Neural progenitor cell (in vitro differentiated cells): ENCODE data around the gene MRPS33. TPM values are rescaled to one million over a fixed set of nuclear protein-coding genes. Genes with fewer than 3 reads are reported as not detected.

Experiments used
- DNase-seq: peaks from one replicate; pipeline ENCODE4 v3.0.0-alpha.2; 2016; ENCODE audit warnings: low spot score
- H2AFZ ChIP-seq: fragments of 200-600 bp; sonication (generic); replicated peaks from 2 replicates; pipeline ENCODE4 v1.6.1; 2016; ENCODE audit warnings: antibody characterized with exemption
- H3F3A ChIP-seq: fragments of 200-600 bp; sonication (generic); 2 replicates; pipeline ENCODE4 v1.6.1; 2016; ENCODE audit warnings: antibody characterized with exemption, low read depth
- H3K27ac ChIP-seq: fragments of 200-600 bp; sonication (generic); 2 replicates; pipeline ENCODE4 v1.5.1; 2016; ENCODE audit warnings: mild to moderate bottlenecking
- H3K27me3 ChIP-seq: fragments of 200-600 bp; sonication (generic); 2 replicates; pipeline ENCODE4 v1.6.1; 2016; ENCODE audit warnings: mild to moderate bottlenecking, moderate library complexity
- H3K36me3 ChIP-seq: fragments of 200-600 bp; sonication (generic); 2 replicates; pipeline ENCODE4 v1.5.1; 2016
- H3K4me1 ChIP-seq: fragments of 200-600 bp; sonication (generic); 2 replicates; pipeline ENCODE4 v1.6.1; 2016; ENCODE audit warnings: mixed run types
- H3K4me2 ChIP-seq: fragments of 200-600 bp; sonication (generic); 2 replicates; pipeline ENCODE4 v1.6.1; 2016
- H3K4me3 ChIP-seq: fragments of 200-600 bp; sonication (generic); 2 replicates; pipeline ENCODE4 v1.5.1; 2016
- H3K79me2 ChIP-seq: fragments of 200-600 bp; sonication (generic); 2 replicates; pipeline ENCODE4 v1.6.1; 2016; ENCODE audit warnings: low read depth
- H3K9ac ChIP-seq: fragments of 200-600 bp; sonication (generic); 2 replicates; pipeline ENCODE4 v1.6.1; 2016
- H3K9me3 ChIP-seq: fragments of 200-600 bp; sonication (generic); 2 replicates; pipeline ENCODE4 v1.5.1; 2016; ENCODE audit warnings: low read depth
- H4K20me1 ChIP-seq: fragments of 200-600 bp; sonication (generic); 2 replicates; pipeline ENCODE4 v1.6.1; 2016; ENCODE audit warnings: low read depth
- H3K27ac Mint-ChIP-seq: 3 replicates; pipeline ENCODE4 v1.8.0; 2021; ENCODE audit warnings: mixed read lengths
- H3K27me3 Mint-ChIP-seq: 2 replicates; pipeline ENCODE4 v1.8.0; 2022; ENCODE audit warnings: low read depth, mild to moderate bottlenecking, inconsistent platforms, moderate library complexity, mixed read lengths; ENCODE audit not compliant: insufficient read depth
- H3K36me3 Mint-ChIP-seq: 3 replicates; pipeline ENCODE4 v1.8.0; 2021; ENCODE audit warnings: mixed read lengths
- H3K4me1 Mint-ChIP-seq: 3 replicates; pipeline ENCODE4 v1.8.0; 2021; ENCODE audit warnings: mixed read lengths
- H3K4me3 Mint-ChIP-seq: 3 replicates; pipeline ENCODE4 v1.8.0; 2021; ENCODE audit warnings: mild to moderate bottlenecking, moderate library complexity, mixed read lengths
- H3K9me3 Mint-ChIP-seq: 3 replicates; pipeline ENCODE4 v1.8.0; 2020; ENCODE audit warnings: mixed read lengths
- EZH2 ChIP-seq: fragments of 200-600 bp; sonication (generic); IDR thresholded peaks from 2 replicates; pipeline ENCODE4 v1.6.1; 2017; ENCODE audit warnings: antibody characterized with exemption, mild to moderate bottlenecking, moderate library complexity
- EZH2phosphoT487 ChIP-seq: fragments of 200-600 bp; sonication (generic); IDR thresholded peaks from 2 replicates; pipeline ENCODE4 v1.6.1; 2017; ENCODE audit warnings: antibody characterized with exemption
- total RNA-seq: library from RNA; depleted of rRNA; stranded (reverse); fragments of >200 nt; gene quantifications from 2 replicates; pipeline ENCODE4 v1.2.3, GENCODE V29; 2015; ENCODE audit warnings: low replicate concordance
- TF ChIP-seq, protein P1 (sequence below): fragments of 200-600 bp; sonication (generic); IDR thresholded peaks from 2 replicates; pipeline ENCODE4 v1.5.1; 2017; ENCODE audit warnings: antibody characterized with exemption, mild to moderate bottlenecking

The MRPS33 gene
- total RNA-seq, 1 donor from 2014 or later, result 25.0 TPM

DNA sequence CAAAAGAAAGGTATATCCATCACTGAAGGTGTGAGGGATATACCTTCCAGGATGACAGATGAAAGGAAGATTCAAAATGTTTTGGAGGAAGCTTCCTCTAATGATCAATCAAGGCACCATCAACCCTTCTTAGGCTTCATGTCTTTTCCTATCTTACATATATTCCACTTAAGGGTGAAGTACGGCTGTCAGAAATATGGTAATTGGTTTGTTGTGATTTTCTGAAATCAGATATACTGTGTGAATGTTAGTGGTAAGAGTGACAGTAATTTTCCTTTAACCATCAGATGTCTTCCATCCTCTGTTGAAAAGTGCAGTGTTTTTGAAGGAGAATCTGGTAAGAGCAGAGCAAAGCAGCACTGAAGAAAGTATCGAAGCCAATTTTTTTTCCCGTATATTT lies 2.8 kb upstream of the MRPS33 start:
- peaks cover 16% of the 10 kb centered on the region for H3K27me3 ChIP-seq
- no peaks in the 10 kb centered on the region for H3K36me3 ChIP-seq
- H3K4me3 ChIP-seq, result no peak overlapping the region
- Mint-ChIP-seq H3K4me1 (peaks cover 14% of the 10 kb centered on the region), H3K4me3 (no peak overlapping the region), H3K27me3 (peaks cover 2% of the 10 kb centered on the region), H3K27ac (no peak overlapping the region), H3K36me3 (no peaks in the 10 kb centered on the region), H3K9me3 (no peaks in the 10 kb centered on the region)
- TF ChIP-seq EZH2phosphoT487 (no peak), EZH2 (no peak)
- TF ChIP-seq, protein P1, sequence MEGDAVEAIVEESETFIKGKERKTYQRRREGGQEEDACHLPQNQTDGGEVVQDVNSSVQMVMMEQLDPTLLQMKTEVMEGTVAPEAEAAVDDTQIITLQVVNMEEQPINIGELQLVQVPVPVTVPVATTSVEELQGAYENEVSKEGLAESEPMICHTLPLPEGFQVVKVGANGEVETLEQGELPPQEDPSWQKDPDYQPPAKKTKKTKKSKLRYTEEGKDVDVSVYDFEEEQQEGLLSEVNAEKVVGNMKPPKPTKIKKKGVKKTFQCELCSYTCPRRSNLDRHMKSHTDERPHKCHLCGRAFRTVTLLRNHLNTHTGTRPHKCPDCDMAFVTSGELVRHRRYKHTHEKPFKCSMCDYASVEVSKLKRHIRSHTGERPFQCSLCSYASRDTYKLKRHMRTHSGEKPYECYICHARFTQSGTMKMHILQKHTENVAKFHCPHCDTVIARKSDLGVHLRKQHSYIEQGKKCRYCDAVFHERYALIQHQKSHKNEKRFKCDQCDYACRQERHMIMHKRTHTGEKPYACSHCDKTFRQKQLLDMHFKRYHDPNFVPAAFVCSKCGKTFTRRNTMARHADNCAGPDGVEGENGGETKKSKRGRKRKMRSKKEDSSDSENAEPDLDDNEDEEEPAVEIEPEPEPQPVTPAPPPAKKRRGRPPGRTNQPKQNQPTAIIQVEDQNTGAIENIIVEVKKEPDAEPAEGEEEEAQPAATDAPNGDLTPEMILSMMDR, result no peak
- no peak overlapping the region for H3K9ac ChIP-seq
- no peak overlapping the region for H3K4me2 ChIP-seq
- no peaks in the 10 kb centered on the region for H3K9me3 ChIP-seq
- peaks cover 2% of the 10 kb centered on the region for H3F3A ChIP-seq
- DNase-seq, result no peak
- no peaks in the 10 kb centered on the region for H4K20me1 ChIP-seq
- peaks cover 9% of the 10 kb centered on the region for H3K4me1 ChIP-seq
- peaks cover 16% of the 10 kb centered on the region for H3K79me2 ChIP-seq
- H2AFZ ChIP-seq, result no peak overlapping the region
- H3K27ac ChIP-seq, result no peak overlapping the region

DNA sequence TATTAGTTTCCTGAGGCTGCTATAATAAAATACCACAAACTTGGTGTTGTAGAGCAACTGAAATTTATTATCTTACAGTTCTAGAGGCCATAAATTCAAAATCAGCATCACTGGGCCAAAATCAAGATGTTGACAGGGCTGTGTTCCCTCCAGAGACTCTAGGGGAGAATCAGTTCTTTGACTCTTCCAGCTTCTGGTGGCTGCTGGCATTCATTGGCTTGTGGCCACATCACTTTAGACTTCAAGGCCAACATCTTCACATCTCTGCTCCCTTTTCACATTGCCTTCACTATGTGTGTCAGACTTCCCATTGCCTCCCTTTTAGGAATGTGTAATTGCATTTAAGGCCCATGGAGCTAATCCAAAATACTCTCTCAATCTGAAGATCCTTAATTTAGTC lies 1.6 kb upstream of the MRPS33 start:
- Histone ChIP-seq H3F3A (peaks cover 6% of the 10 kb centered on the region), H3K9me3 (no peaks in the 10 kb centered on the region), H3K9ac (no peak overlapping the region), H3K27me3 (peaks cover 16% of the 10 kb centered on the region), H3K79me2 (peaks cover 23% of the 10 kb centered on the region), H3K36me3 (no peaks in the 10 kb centered on the region), H3K4me3 (no peak overlapping the region), H2AFZ (no peak overlapping the region), H3K4me2 (no peak overlapping the region), H3K27ac (no peak overlapping the region), H3K4me1 (peaks cover 9% of the 10 kb centered on the region), H4K20me1 (peaks cover 6% of the 10 kb centered on the region)
- Mint-ChIP-seq H3K4me3 (no peak overlapping the region), H3K36me3 (no peaks in the 10 kb centered on the region), H3K9me3 (no peaks in the 10 kb centered on the region), H3K27me3 (peaks cover 2% of the 10 kb centered on the region), H3K4me1 (peaks cover 14% of the 10 kb centered on the region), H3K27ac (no peak overlapping the region)
- TF ChIP-seq, protein P1, result no peak
- TF ChIP-seq EZH2phosphoT487 (no peak), EZH2 (no peak)
- DNase-seq, result no peak

DNA sequence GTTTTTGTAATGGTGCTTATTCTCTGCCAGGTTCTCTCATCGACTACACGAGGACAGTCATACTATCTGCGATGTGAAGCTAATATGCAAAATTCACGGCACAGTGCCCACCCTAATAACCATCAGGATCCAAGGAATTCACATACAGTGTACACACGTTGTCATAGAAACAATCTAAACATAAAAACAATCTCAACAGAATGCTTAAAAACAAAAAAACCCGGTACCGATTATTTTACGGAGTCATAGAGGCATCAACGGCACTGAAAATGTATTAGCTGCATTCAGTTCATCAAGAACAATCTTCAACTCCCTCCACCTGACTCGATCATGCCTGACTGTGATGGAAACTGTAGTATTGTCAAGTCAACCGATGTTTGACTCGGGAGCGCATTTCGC lies 628 bp downstream of the MRPS33 start:
- H3K27me3 Mint-ChIP-seq, result peaks cover 2% of the 10 kb centered on the region
- TF ChIP-seq, protein P1, result no peak
- TF ChIP-seq EZH2, result no peak
- Histone ChIP-seq H3F3A (peaks cover 6% of the 10 kb centered on the region), H3K4me2 (peak overlapping the region; percentile 84), H2AFZ (peak overlapping the region; percentile 93), H3K36me3 (no peaks in the 10 kb centered on the region), H3K27ac (no peak overlapping the region), H3K9ac (peak overlapping the region; percentile 57), H4K20me1 (peaks cover 8% of the 10 kb centered on the region), H3K9me3 (no peaks in the 10 kb centered on the region), H3K4me3 (peak overlapping the region; percentile 72), H3K79me2 (peaks cover 31% of the 10 kb centered on the region), H3K27me3 (peaks cover 12% of the 10 kb centered on the region), H3K4me1 (peaks cover 9% of the 10 kb centered on the region)
- peak overlapping the region; percentile 96 for H3K4me3 Mint-ChIP-seq
- peak overlapping the region; percentile 94 for H3K27ac Mint-ChIP-seq
- peaks cover 3% of the 10 kb centered on the region for H3K36me3 Mint-ChIP-seq
- DNase-seq, result no peak
- H3K9me3 Mint-ChIP-seq, result no peaks in the 10 kb centered on the region
- H3K4me1 Mint-ChIP-seq, result peaks cover 14% of the 10 kb centered on the region
